Measurements from ENCODE around the gene MRC2.
"Not testable (repeated sequence)": the region's sequence is repeated elsewhere in the genome, so short reads cannot be mapped to it uniquely, and the experiment has no call there.

The MRC2 gene

GRCh38 chr17:62627219-62627903 is at the start of gene MRC2:
TSS of gene MRC2 (plus strand) at chr17:62627670. CDS start at chr17:62627803, 133 bp downstream.
- DNase-seq (ENCODE audit: low read depth), result peak; percentile 69

- no peak for DNase-seq (ENCODE audit: low read depth)
Observed at GRCh38 chr17:62578757-62579487, 48.5 kb upstream of the MRC2 start.

- DNase-seq (ENCODE audit: low read depth), result no peak
Observed at GRCh38 chr17:62580947-62581346, 46.5 kb upstream of the MRC2 start.

GRCh38 chr17:62581764-62582163 is 45.7 kb upstream of the MRC2 start:
- DNase-seq (ENCODE audit: low read depth), result no peak

- no peak for DNase-seq (ENCODE audit: low read depth)
Observed at GRCh38 chr17:62587554-62587953, 39.9 kb upstream of the MRC2 start.

GRCh38 chr17:62588109-62588508 is 39.4 kb upstream of the MRC2 start:
- no peak for DNase-seq (ENCODE audit: low read depth)

GRCh38 chr17:62591333-62591732 is 36.1 kb upstream of the MRC2 start:
- DNase-seq (ENCODE audit: low read depth), result no peak

GRCh38 chr17:62591822-62592221 is 35.6 kb upstream of the MRC2 start:
- not testable (repeated sequence) for DNase-seq (ENCODE audit: low read depth)

- no peak for DNase-seq (ENCODE audit: low read depth)
Observed at GRCh38 chr17:62592341-62593099, 35.0 kb upstream of the MRC2 start.

- DNase-seq (ENCODE audit: low read depth), result no peak
Observed at GRCh38 chr17:62595484-62595883, 32.0 kb upstream of the MRC2 start.

GRCh38 chr17:62596662-62597061 is 30.8 kb upstream of the MRC2 start:
- no peak for DNase-seq (ENCODE audit: low read depth)

- no peak for DNase-seq (ENCODE audit: low read depth)
Observed at GRCh38 chr17:62597150-62597549, 30.3 kb upstream of the MRC2 start.

- DNase-seq (ENCODE audit: low read depth), result no peak
Observed at GRCh38 chr17:62597920-62598319, 29.6 kb upstream of the MRC2 start.

GRCh38 chr17:62599964-62600657 is 27.4 kb upstream of the MRC2 start:
- DNase-seq (ENCODE audit: low read depth), result no peak

- DNase-seq (ENCODE audit: low read depth), result no peak
Observed at GRCh38 chr17:62600805-62601204, 26.7 kb upstream of the MRC2 start.

- DNase-seq (ENCODE audit: low read depth), result no peak
Observed at GRCh38 chr17:62601471-62601870, 26.0 kb upstream of the MRC2 start.

GRCh38 chr17:62603783-62604182 is 23.7 kb upstream of the MRC2 start:
- not testable (repeated sequence) for DNase-seq (ENCODE audit: low read depth)

- DNase-seq (ENCODE audit: low read depth), result no peak
Observed at GRCh38 chr17:62605588-62605987, 21.9 kb upstream of the MRC2 start.

- no peak for DNase-seq (ENCODE audit: low read depth)
Observed at GRCh38 chr17:62611292-62611691, 16.2 kb upstream of the MRC2 start.

GRCh38 chr17:62611728-62612127 is 15.7 kb upstream of the MRC2 start:
- no peak for DNase-seq (ENCODE audit: low read depth)

- DNase-seq (ENCODE audit: low read depth), result not testable (repeated sequence)
Observed at GRCh38 chr17:62612289-62612688, 15.2 kb upstream of the MRC2 start.

- not testable (repeated sequence) for DNase-seq (ENCODE audit: low read depth)
Observed at GRCh38 chr17:62613095-62613494, 14.4 kb upstream of the MRC2 start.

Measured in non-pigmented ciliary epithelial cell (primary cell).